SK-N-MC (cell line): ENCODE data around the gene ACACA.

ENCODE experiments used
- DNase-seq: peaks from one replicate; pipeline ENCODE4 v3.0.0-alpha.2; 2011; ENCODE audit warnings: low read depth, low spot score
- H3K27ac ChIP-seq: fragments of 200-600 bp; sonication (generic); 2 replicates; pipeline ENCODE4 v1.5.1; 2016; ENCODE audit warnings: mixed run types
- H3K36me3 ChIP-seq: fragments of 200-600 bp; sonication (generic); 2 replicates; pipeline ENCODE4 v1.6.1; 2017; ENCODE audit warnings: antibody characterized with exemption, low read length, mixed read lengths; ENCODE audit not compliant: insufficient read depth
- H3K4me3 ChIP-seq: fragments of 200-600 bp; sonication (generic); 2 replicates; pipeline ENCODE4 v1.5.1; 2016
- H3K9ac ChIP-seq: fragments of 200-600 bp; sonication (generic); 2 replicates; pipeline ENCODE4 v1.8.0; 2017; ENCODE audit warnings: mixed run types, mixed read lengths; ENCODE audit not compliant: insufficient read length
- H3K9me3 ChIP-seq: fragments of 200-600 bp; sonication (generic); 2 replicates; pipeline ENCODE4 v1.6.1; 2017; ENCODE audit warnings: low read depth, mild to moderate bottlenecking, antibody characterized with exemption, low read length, moderate library complexity, mixed read lengths
- EZH2 ChIP-seq: fragments of 200-600 bp; sonication (generic); IDR thresholded peaks from one replicate; pipeline ENCODE4 v1.6.1; 2017; ENCODE audit warnings: antibody characterized with exemption
- FOXP2 ChIP-seq: optimal IDR thresholded peaks from 2 replicates; pipeline ENCODE3; 2011; ENCODE audit warnings: mild to moderate bottlenecking, moderate library complexity; ENCODE audit not compliant: insufficient read depth; ENCODE audit errors: extremely low read length, control extremely low read depth
- POLR2AphosphoS5 ChIP-seq: IDR thresholded peaks from 2 replicates; pipeline ENCODE4 v1.6.1; 2012; ENCODE audit warnings: mild to moderate bottlenecking, low read depth, low read length, borderline replicate concordance

ACACA gene

GRCh38 chr17:37056622-37057021, 350.0 kb downstream of the ACACA start:
- TF ChIP-seq EZH2 (no peak), FOXP2 (no peak), POLR2AphosphoS5 (no peak)
- H3K27ac ChIP-seq, result no peak overlapping the region
- no peak overlapping the region for H3K9ac ChIP-seq
- no peaks in the 10 kb centered on the region for H3K9me3 ChIP-seq
- no peak for DNase-seq
- H3K4me3 ChIP-seq, result no peak overlapping the region
- H3K36me3 ChIP-seq, result peaks cover 7% of the 10 kb centered on the region; the same call in 1 of the 2 replicates

- Histone ChIP-seq H3K9ac (no peak overlapping the region), H3K36me3 (peaks cover 7% of the 10 kb centered on the region; the same call in 1 of the 2 replicates), H3K4me3 (no peak overlapping the region), H3K27ac (no peak overlapping the region), H3K9me3 (no peaks in the 10 kb centered on the region)
- no peak for TF ChIP-seq POLR2AphosphoS5
- TF ChIP-seq EZH2, result no peak
- no peak for TF ChIP-seq FOXP2
- DNase-seq, result no peak
Observed at GRCh38 chr17:37054894-37055293, 351.7 kb downstream of the ACACA start.

DNA sequence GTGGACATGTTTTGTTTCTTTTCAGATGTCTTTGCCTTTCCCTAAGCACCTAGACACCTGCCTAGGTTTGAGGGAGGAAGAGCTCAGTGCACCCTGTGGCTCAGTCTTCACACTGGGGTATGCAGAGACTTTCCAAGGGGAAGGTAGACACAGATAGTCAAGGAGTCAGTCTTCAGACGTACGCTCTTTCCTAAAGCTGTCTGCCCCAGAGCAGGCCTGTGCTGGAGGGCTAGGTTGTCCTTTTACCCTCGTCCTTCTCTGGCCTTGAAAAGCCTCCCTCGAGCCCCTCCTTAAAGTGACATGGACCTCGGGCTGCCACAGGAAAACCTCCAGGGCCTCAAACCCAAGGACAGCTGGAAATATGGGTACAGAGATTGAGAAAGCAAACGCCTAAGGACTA, 354.2 kb downstream of the ACACA start:
- no peak for DNase-seq
- H3K36me3 ChIP-seq, result peaks cover 7% of the 10 kb centered on the region; the same call in 1 of the 2 replicates
- TF ChIP-seq POLR2AphosphoS5 (no peak), EZH2 (no peak), FOXP2 (no peak)

DNA sequence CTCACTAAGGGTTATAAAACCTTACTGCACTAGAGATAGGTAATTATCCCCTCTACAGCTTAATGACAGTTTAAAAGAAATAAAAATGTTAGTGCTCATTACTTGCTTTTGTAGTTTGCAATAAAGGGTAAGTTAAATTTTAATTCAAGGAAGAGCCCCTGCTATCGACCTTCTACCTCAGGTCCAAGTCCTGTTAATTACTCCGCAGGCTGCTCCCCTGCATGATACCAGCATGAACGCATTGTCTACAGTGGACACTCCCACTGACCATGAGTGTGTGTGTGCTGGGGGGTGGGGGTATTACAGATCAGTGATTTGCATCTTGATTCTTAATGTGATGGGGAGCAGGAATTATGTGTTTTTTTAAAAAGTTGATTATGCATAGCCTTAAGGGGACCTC, 354.8 kb downstream of the ACACA start:
- H3K9me3 ChIP-seq, result no peaks in the 10 kb centered on the region
- peaks cover 5% of the 10 kb centered on the region; the same call in 1 of the 2 replicates for H3K36me3 ChIP-seq
- TF ChIP-seq POLR2AphosphoS5 (no peak), EZH2 (no peak), FOXP2 (no peak)
- no peak overlapping the region for H3K9ac ChIP-seq
- no peak overlapping the region for H3K27ac ChIP-seq
- no peak overlapping the region for H3K4me3 ChIP-seq
- DNase-seq, result no peak

More for the DNA sequence above, 354.2 kb downstream of the ACACA start:
- no peak overlapping the region for H3K9ac ChIP-seq
- H3K27ac ChIP-seq, result no peak overlapping the region
- no peaks in the 10 kb centered on the region for H3K9me3 ChIP-seq
- no peak overlapping the region for H3K4me3 ChIP-seq

- no peak overlapping the region for H3K9ac ChIP-seq
- no peak overlapping the region for H3K27ac ChIP-seq
- H3K4me3 ChIP-seq, result no peak overlapping the region
- no peaks in the 10 kb centered on the region for H3K9me3 ChIP-seq
- TF ChIP-seq EZH2, result no peak
- no peak for DNase-seq
- peaks cover under 1% of the 10 kb centered on the region; the same call in 1 of the 2 replicates for H3K36me3 ChIP-seq
Observed at GRCh38 chr17:37051381-37051780, 355.3 kb downstream of the ACACA start.

DNA sequence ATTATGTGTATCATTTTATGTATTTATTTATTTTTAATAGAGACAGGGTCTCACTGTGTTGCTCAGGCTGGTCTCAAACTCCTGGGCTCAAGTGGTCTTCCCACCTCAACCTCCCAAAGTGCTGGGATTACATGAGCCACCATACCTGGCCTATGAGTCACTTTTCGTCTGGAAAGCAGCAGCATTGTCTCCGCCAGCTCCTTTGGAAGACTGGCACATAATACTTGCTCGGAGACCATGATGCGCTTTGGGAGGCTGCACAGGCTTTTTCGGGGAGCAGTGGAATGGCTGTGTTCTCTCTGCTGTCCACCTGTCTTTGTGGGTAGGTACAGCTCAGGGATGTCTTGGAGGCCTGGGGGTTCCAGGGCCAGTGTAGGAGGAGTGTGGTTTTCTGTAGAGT, 355.7 kb downstream of the ACACA start:
- Histone ChIP-seq H3K9ac (no peak overlapping the region), H3K36me3 (no peaks in the 10 kb centered on the region; the same call in 1 of the 2 replicates), H3K4me3 (no peak overlapping the region), H3K27ac (no peak overlapping the region), H3K9me3 (no peaks in the 10 kb centered on the region)
- no peak for TF ChIP-seq FOXP2
- TF ChIP-seq EZH2, result no peak
- no peak for TF ChIP-seq POLR2AphosphoS5
- no peak for DNase-seq

GRCh38 chr17:37048811-37049210, 357.8 kb downstream of the ACACA start:
- DNase-seq, result no peak

GRCh38 chr17:37047631-37048104, 359.0 kb downstream of the ACACA start:
- Histone ChIP-seq H3K36me3 (peaks cover 6% of the 10 kb centered on the region; the same call in 1 of the 2 replicates), H3K4me3 (no peak overlapping the region), H3K9ac (no peak overlapping the region), H3K27ac (no peak overlapping the region), H3K9me3 (no peaks in the 10 kb centered on the region)
- DNase-seq, result peak; percentile 55
- no peak for TF ChIP-seq EZH2
- TF ChIP-seq POLR2AphosphoS5, result no peak
- TF ChIP-seq FOXP2, result no peak

More at GRCh38 chr17:37048811-37049210, 357.8 kb downstream of the ACACA start:
- Histone ChIP-seq H3K27ac (no peak overlapping the region), H3K9me3 (no peaks in the 10 kb centered on the region), H3K9ac (no peak overlapping the region), H3K36me3 (peaks cover 6% of the 10 kb centered on the region; the same call in 1 of the 2 replicates), H3K4me3 (no peak overlapping the region)
- no peak for TF ChIP-seq POLR2AphosphoS5
- no peak for TF ChIP-seq FOXP2
- TF ChIP-seq EZH2, result no peak

DNA sequence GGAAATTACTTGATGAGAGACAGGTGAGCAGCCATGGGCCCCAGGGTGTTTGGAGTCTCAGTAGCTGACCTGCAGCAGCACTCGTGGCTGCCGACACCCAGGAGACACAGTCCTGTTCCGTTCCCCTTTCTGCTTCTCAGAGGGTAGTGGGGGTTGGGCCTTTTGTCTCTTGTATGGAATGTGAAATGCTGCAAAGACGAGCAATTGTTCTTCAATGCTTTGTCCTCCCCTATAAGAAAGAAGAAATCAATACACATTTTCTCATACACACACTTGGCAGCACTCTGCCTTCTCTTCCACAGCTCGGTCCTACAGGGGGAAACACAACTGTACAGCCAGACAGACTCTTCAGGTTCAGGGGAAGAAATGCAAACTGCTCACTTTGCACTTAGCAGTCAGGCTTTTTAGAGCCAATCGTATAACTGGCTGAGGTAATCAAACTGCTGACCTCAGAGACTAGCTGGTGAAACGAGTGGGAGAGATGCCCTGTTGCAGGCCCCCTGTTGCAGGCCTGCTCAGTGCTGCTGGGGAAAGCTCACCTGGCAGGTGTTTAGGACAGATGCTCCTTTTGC, 361.2 kb downstream of the ACACA start:
- H3K9me3 ChIP-seq, result no peaks in the 10 kb centered on the region
- TF ChIP-seq POLR2AphosphoS5 (no peak), EZH2 (no peak), FOXP2 (no peak)
- H3K36me3 ChIP-seq, result peaks cover 6% of the 10 kb centered on the region; the same call in 1 of the 2 replicates
- H3K4me3 ChIP-seq, result no peak overlapping the region
- no peak overlapping the region for H3K27ac ChIP-seq
- H3K9ac ChIP-seq, result no peak overlapping the region
- DNase-seq, result no peak
